Stimulated activated effector memory CD8-positive, alpha-beta T cell treated with anti-CD3 and anti-CD28 coated beads, Interleukin-12 subunit alpha, Interleukin-12 subunit beta, amount 100 ng/mL, for 72 hours (primary cell): Measurements from ENCODE around the gene EDEM3.

Experiments
- ATAC-seq: fragments of 150-1000 bp; cut with Tn5 transposase; 2 replicates; pipeline ENCODE4 v1.10.0; 2021
- DNase-seq, 2 donors: peaks; one replicate each; pipeline ENCODE4 v3.0.0; 2021 to 2022; ENCODE audit warnings: low spot score in 2 of 2
- H3K27ac Mint-ChIP-seq: one replicate; pipeline ENCODE4 v1.8.0; 2022; ENCODE audit warnings: mild to moderate bottlenecking, mixed read lengths
- H3K36me3 Mint-ChIP-seq: one replicate; pipeline ENCODE4 v1.8.0; 2022; ENCODE audit warnings: mild to moderate bottlenecking, mixed read lengths
- H3K4me1 Mint-ChIP-seq: one replicate; pipeline ENCODE4 v1.8.0; 2022; ENCODE audit warnings: mixed read lengths
- H3K4me3 Mint-ChIP-seq: one replicate; pipeline ENCODE4 v1.8.0; 2022; ENCODE audit warnings: mild to moderate bottlenecking, mixed read lengths
- H3K9me3 Mint-ChIP-seq: one replicate; pipeline ENCODE4 v1.8.0; 2022; ENCODE audit warnings: mixed read lengths

The EDEM3 gene

GRCh38 chr1:184716158-184716557 lies 38.5 kb downstream of the EDEM3 start:
- DNase-seq (no peak), ATAC-seq (no peak)
- Mint-ChIP-seq H3K4me1 (no peaks in the 10 kb centered on the region), H3K9me3 (no peaks in the 10 kb centered on the region), H3K4me3 (no peak overlapping the region), H3K36me3 (peaks cover 96% of the 10 kb centered on the region), H3K27ac (no peak overlapping the region)

GRCh38 chr1:184709418-184709817 lies 45.2 kb downstream of the EDEM3 start:
- no peak overlapping the region for H3K4me3 Mint-ChIP-seq
- H3K4me1 Mint-ChIP-seq, result no peaks in the 10 kb centered on the region
- ATAC-seq, result no peak
- H3K9me3 Mint-ChIP-seq, result no peaks in the 10 kb centered on the region
- no peak for DNase-seq
- H3K36me3 Mint-ChIP-seq, result peaks cover 100% of the 10 kb centered on the region
- peak overlapping the region; percentile 16 for H3K27ac Mint-ChIP-seq

- no peak for DNase-seq
- peak overlapping the region; percentile 10 for H3K27ac Mint-ChIP-seq
- H3K9me3 Mint-ChIP-seq, result no peaks in the 10 kb centered on the region
- peaks cover 100% of the 10 kb centered on the region for H3K36me3 Mint-ChIP-seq
- H3K4me3 Mint-ChIP-seq, result no peak overlapping the region
- no peaks in the 10 kb centered on the region for H3K4me1 Mint-ChIP-seq
- ATAC-seq, result no peak
Measured at GRCh38 chr1:184708084-184708676, 46.5 kb downstream of the EDEM3 start.

GRCh38 chr1:184705271-184705670 lies 49.4 kb downstream of the EDEM3 start:
- DNase-seq (no peak), ATAC-seq (no peak)
- no peak overlapping the region for H3K4me3 Mint-ChIP-seq
- peaks cover 96% of the 10 kb centered on the region for H3K36me3 Mint-ChIP-seq
- H3K4me1 Mint-ChIP-seq, result no peaks in the 10 kb centered on the region
- no peaks in the 10 kb centered on the region for H3K9me3 Mint-ChIP-seq
- H3K27ac Mint-ChIP-seq, result no peak overlapping the region

GRCh38 chr1:184701816-184702215 lies 52.8 kb downstream of the EDEM3 start:
- Mint-ChIP-seq H3K4me1 (no peaks in the 10 kb centered on the region), H3K9me3 (no peaks in the 10 kb centered on the region), H3K27ac (no peak overlapping the region), H3K4me3 (no peak overlapping the region), H3K36me3 (peaks cover 69% of the 10 kb centered on the region)
- DNase-seq (no peak), ATAC-seq (no peak)

GRCh38 chr1:184698969-184699368 lies 55.7 kb downstream of the EDEM3 start:
- H3K4me1 Mint-ChIP-seq, result peaks cover 5% of the 10 kb centered on the region
- DNase-seq, result no peak
- H3K27ac Mint-ChIP-seq, result peak overlapping the region; percentile 20
- ATAC-seq, result no peak
- peaks cover 66% of the 10 kb centered on the region for H3K36me3 Mint-ChIP-seq
- H3K9me3 Mint-ChIP-seq, result no peaks in the 10 kb centered on the region
- H3K4me3 Mint-ChIP-seq, result no peak overlapping the region

GRCh38 chr1:184698016-184698415 lies 56.6 kb downstream of the EDEM3 start:
- Mint-ChIP-seq H3K36me3 (peaks cover 66% of the 10 kb centered on the region), H3K4me1 (peaks cover 5% of the 10 kb centered on the region), H3K4me3 (no peak overlapping the region), H3K9me3 (no peaks in the 10 kb centered on the region), H3K27ac (no peak overlapping the region)
- ATAC-seq (no peak), DNase-seq (no peak)

GRCh38 chr1:184696403-184696802 lies 58.3 kb downstream of the EDEM3 start:
- Mint-ChIP-seq H3K4me3 (no peak overlapping the region), H3K9me3 (no peaks in the 10 kb centered on the region), H3K27ac (no peak overlapping the region), H3K36me3 (peaks cover 59% of the 10 kb centered on the region), H3K4me1 (peaks cover 5% of the 10 kb centered on the region)
- DNase-seq (no peak), ATAC-seq (no peak)

GRCh38 chr1:184695023-184695422 lies 59.6 kb downstream of the EDEM3 start:
- DNase-seq (no peak), ATAC-seq (peak; percentile 65)
- H3K4me1 Mint-ChIP-seq, result peaks cover 5% of the 10 kb centered on the region
- H3K27ac Mint-ChIP-seq, result no peak overlapping the region
- H3K36me3 Mint-ChIP-seq, result peaks cover 55% of the 10 kb centered on the region
- H3K9me3 Mint-ChIP-seq, result no peaks in the 10 kb centered on the region
- no peak overlapping the region for H3K4me3 Mint-ChIP-seq

- Mint-ChIP-seq H3K36me3 (peaks cover 50% of the 10 kb centered on the region), H3K27ac (no peak overlapping the region), H3K4me1 (peaks cover 5% of the 10 kb centered on the region), H3K9me3 (no peaks in the 10 kb centered on the region), H3K4me3 (no peak overlapping the region)
- ATAC-seq, result no peak
- no peak for DNase-seq
Measured at GRCh38 chr1:184693011-184693410, 61.6 kb downstream of the EDEM3 start.

GRCh38 chr1:184691719-184692324 lies 62.8 kb downstream of the EDEM3 start:
- DNase-seq (no peak), ATAC-seq (no peak)
- Mint-ChIP-seq H3K36me3 (peaks cover 49% of the 10 kb centered on the region), H3K4me3 (no peak overlapping the region), H3K4me1 (peaks cover 5% of the 10 kb centered on the region), H3K9me3 (no peaks in the 10 kb centered on the region), H3K27ac (peak overlapping the region; percentile 54)

GRCh38 chr1:184686540-184686939 lies 68.1 kb downstream of the EDEM3 start:
- H3K27ac Mint-ChIP-seq, result no peak overlapping the region
- H3K9me3 Mint-ChIP-seq, result peaks cover under 1% of the 10 kb centered on the region
- peaks cover 5% of the 10 kb centered on the region for H3K36me3 Mint-ChIP-seq
- no peak overlapping the region for H3K4me3 Mint-ChIP-seq
- ATAC-seq (no peak), DNase-seq (no peak)
- no peaks in the 10 kb centered on the region for H3K4me1 Mint-ChIP-seq

GRCh38 chr1:184685116-184685515 lies 69.5 kb downstream of the EDEM3 start:
- H3K27ac Mint-ChIP-seq, result no peak overlapping the region
- ATAC-seq, result no peak
- H3K9me3 Mint-ChIP-seq, result peaks cover 9% of the 10 kb centered on the region
- no peaks in the 10 kb centered on the region for H3K4me1 Mint-ChIP-seq
- DNase-seq, result no peak
- H3K36me3 Mint-ChIP-seq, result no peaks in the 10 kb centered on the region
- H3K4me3 Mint-ChIP-seq, result no peak overlapping the region

- no peak for ATAC-seq
- H3K9me3 Mint-ChIP-seq, result peaks cover 9% of the 10 kb centered on the region
- H3K4me1 Mint-ChIP-seq, result no peaks in the 10 kb centered on the region
- no peaks in the 10 kb centered on the region for H3K36me3 Mint-ChIP-seq
- DNase-seq, result no peak
- no peak overlapping the region for H3K4me3 Mint-ChIP-seq
- H3K27ac Mint-ChIP-seq, result no peak overlapping the region
Measured at GRCh38 chr1:184684285-184685074, 70.2 kb downstream of the EDEM3 start.

- ATAC-seq, result no peak
- Mint-ChIP-seq H3K4me3 (no peak overlapping the region), H3K36me3 (no peaks in the 10 kb centered on the region), H3K9me3 (peaks cover 13% of the 10 kb centered on the region), H3K4me1 (no peaks in the 10 kb centered on the region), H3K27ac (no peak overlapping the region)
- DNase-seq, result no peak
Measured at GRCh38 chr1:184682956-184683355, 71.7 kb downstream of the EDEM3 start.
